ENCODE data around the gene DUSP11. TPM values are rescaled to one million over a fixed set of nuclear protein-coding genes. Genes with fewer than 3 reads are reported as not detected.

The DUSP11 gene
- total and polyA plus RNA-seq, 9 of the 15 experiments (the other 6 are each of a cell fraction or from before 2014, with no cell fraction given) = 20.7 to 79.8 (median 29.3) TPM

- POLR2A ChIA-PET = interaction anchor here (0.7 to 1.4 kb wide), 3 partner anchors 9 to 347 kb away, joined by 3 to 4 read pairs (median 4); no protein-coding TSS in a partner anchor
- BruUV-seq (replicated peaks) = no TSS peak
Observed at GRCh38 chr2:73772819-73773218, 7.1 kb downstream of the DUSP11 start.

More at GRCh38 chr2:73772819-73773218, 7.1 kb downstream of the DUSP11 start:
- CTCF ChIA-PET (ENCODE audit: low intra/inter-chr PET ratio) = no interaction called here
- FAIRE-seq (no peak), DNase-seq (ENCODE audit: extremely low read depth in 1 of 4, low spot score in 3 of 4) (peak in 1 of 4 experiments; percentile 19), ATAC-seq (no peak)
- Histone ChIP-seq H2AFZ (ENCODE audit: low read depth, low read length) (no peak overlapping the region), H3K27ac (ENCODE audit: extremely low read depth, low read depth, low read length) (no peak overlapping the region), H4K20me1 (replicated peaks; ENCODE audit: control insufficient read depth, insufficient read depth, low read length) (no peaks in the 10 kb centered on the region), H3K4me3 (no peak overlapping the region), H3K79me2 (ENCODE audit: control insufficient read depth, insufficient read depth, low read length) (no peaks in the 10 kb centered on the region), H3K4me1 (replicated peaks in 1 of 2; ENCODE audit: control insufficient read depth in 2 of 2, insufficient read depth in 2 of 2, low read length in 2 of 2) (no peaks in the 10 kb centered on the region), H3K9me1 (ENCODE audit: control insufficient read depth, insufficient read depth, low read length) (no peaks in the 10 kb centered on the region), H3K27me3 (ENCODE audit: control insufficient read depth in 2 of 2, insufficient read depth in 2 of 2, low read length in 2 of 2) (no peaks in the 10 kb centered on the region), H3K9ac (ENCODE audit: insufficient read depth in 1 of 2, low read depth in 2 of 2, low read length in 2 of 2) (no peak overlapping the region), H3K9me3 (replicated peaks; ENCODE audit: control insufficient read depth, insufficient read depth, low read depth, low read length) (no peaks in the 10 kb centered on the region), H3K36me3 (ENCODE audit: control insufficient read depth, insufficient read depth, low read length) (peaks cover 64% of the 10 kb centered on the region), H3K4me2 (ENCODE audit: insufficient read depth, low read length) (no peak overlapping the region)
- intact Hi-C loops (cut with micrococcal nuclease) (loop anchor here (10.0 kb wide), 1 partner anchor 78 kb away; no protein-coding TSS in a partner anchor), in situ Hi-C loops (cut with MboI) (no loop called here)
- TF ChIP-seq HDAC1 (IDR thresholded peaks at IDR 0.05) (no peak), CBFA2T3 (IDR thresholded peaks at IDR 0.05) (peak; percentile 30), MEIS2 (IDR thresholded peaks at IDR 0.05; ENCODE audit: partially characterized antibody) (peak; percentile 13), TCF3 (CRISPR knock-in tag; IDR thresholded peaks at IDR 0.05) (peak; percentile 69), E2F1 (CRISPR knock-in tag; IDR thresholded peaks at IDR 0.05) (no peak), KLF6 (CRISPR knock-in tag; IDR thresholded peaks at IDR 0.05; ENCODE audit: borderline replicate concordance) (no peak), CTCF (IDR thresholded peaks at IDR 0.05 in 2 of 3, conservative IDR thresholded peaks at IDR 0.05 in 1 of 3; ENCODE audit: insufficient read depth in 2 of 3, low read depth in 1 of 3, low read length in 3 of 3) (0 out of 6 replicates have a peak, but pooled peaks of 1 of the 3 experiments have one; percentile 3)
